Epithelial cell of prostate (primary cell): ENCODE measurements around the gene OPCML.

Source experiments
- DNase-seq: peaks from one replicate; pipeline ENCODE4 v3.0.0-alpha.2; 2011; ENCODE audit warnings: low read depth, low spot score
- H3K27ac ChIP-seq: fragments of 450-650 bp; 2 replicates; pipeline ENCODE4 v1.5.1; 2017; ENCODE audit warnings: mild to moderate bottlenecking

OPCML gene

DNA sequence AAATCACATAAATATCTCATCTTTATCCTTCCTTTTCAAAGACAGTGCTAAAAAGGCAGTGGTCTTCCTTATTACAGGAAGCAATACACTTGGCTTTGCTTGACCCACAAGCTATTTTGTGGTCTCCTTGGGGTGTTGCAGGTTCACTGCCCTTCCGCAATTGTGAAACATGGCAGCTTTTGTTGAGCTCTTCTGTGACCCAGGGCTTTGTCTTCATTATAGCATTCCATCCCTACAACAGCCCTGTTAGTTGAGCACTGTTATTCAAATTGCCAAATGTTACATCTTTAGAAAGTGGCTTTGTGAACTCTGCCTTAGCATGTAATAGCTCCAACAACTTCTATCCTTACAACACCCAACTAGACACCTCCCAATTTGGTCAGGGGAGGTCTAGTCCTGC, 107.1 kb downstream of the OPCML start:
- no peak for DNase-seq
- no peak overlapping the region for H3K27ac ChIP-seq

DNA sequence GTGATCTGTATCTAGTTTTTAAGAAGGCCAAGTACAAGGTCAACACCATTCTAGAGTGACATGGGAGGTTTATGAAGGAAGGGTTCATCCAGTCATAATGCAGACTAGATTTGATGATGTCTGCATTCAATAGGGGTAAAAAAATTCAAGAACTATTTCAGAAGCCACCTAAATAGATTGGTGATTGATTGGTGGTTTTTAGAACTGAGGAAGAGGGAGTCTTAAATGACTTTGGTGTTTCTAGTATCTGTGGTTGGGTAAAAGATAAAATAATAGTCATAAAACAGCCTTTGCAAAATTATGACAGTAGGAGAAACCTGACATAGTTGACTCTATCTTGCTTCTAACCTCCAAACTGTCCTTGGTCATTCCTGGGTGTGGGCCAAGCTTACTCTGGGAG, 114.1 kb downstream of the OPCML start:
- no peak overlapping the region for H3K27ac ChIP-seq
- no peak for DNase-seq

DNA sequence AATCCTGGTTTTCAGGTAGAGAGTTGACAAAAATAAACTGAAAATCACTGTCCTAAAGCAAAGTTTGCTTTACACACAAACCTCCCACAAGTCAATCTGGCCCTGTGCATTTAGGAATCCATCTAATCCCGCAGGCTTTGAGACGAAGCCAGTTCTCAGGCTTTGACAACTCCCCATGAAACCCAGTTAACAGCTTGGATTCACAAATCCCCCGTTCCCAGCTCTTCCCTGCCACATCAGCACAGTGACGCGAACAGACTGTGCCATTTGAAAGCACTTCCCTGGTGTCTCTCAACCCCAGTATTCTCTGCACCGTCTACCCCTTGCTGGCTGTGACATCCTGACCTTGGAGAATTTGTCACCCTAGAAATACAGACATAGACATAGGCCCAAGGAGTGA, 117.8 kb downstream of the OPCML start:
- no peak overlapping the region for H3K27ac ChIP-seq
- DNase-seq: no peak

DNA sequence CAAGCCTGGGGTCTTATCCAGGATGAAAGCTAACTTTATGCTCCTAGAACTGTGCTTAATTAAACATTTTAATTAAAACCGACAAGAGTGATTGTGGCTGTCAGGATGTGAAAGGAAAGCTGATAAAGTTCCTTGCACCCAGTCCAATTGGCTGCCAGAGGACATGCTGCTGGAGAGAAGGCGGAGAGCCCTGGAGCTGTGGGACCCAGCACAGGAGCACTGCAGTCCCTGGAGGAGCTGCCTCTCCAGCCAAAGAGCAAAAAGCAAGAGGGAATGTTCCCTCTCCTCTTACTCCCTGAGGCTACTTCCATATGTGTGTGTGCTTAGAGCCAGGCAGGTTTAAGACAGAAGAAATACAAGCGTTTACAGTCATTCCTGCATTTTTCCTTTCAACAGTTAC, 118.6 kb downstream of the OPCML start:
- no peak for DNase-seq
- H3K27ac ChIP-seq: no peak overlapping the region

DNA sequence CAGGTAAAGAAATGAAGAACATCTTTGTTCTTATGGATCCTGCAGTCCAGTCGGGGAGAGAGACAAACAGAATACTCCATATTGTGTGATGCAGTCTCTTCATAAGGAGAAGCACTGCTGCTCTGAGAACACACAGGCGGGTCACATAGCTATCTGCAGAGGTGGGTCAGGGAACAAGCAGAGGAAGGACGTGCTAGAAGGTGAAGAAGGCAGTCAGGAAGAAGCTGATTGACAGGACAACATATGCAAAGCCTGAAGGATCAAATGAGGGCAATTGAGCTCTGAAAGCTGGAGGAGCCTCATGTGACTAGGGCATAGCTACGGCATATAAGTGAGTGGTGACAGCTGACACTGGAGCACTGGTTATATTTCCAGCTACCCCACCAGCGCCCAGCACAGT, 122.5 kb downstream of the OPCML start:
- no peak overlapping the region for H3K27ac ChIP-seq
- DNase-seq: no peak

DNA sequence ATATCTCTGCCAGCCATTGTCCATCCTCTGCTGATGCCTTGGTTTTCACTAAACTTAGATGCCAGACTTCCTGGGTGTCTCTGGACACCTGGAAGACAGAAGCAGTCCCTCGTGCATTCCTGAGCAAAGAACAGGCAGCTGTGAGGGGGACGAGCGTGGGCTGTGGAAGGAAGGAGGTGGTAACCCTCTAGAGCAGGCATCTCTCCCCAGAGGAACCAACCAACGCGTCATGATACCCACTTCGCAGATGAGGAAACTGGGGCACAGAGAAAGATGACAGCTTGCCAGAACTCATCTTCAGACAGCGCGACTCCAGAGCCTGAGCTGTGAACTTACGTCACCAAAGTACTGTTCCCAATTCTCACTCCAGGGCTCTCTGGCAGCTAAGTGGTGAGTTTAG, 123.4 kb downstream of the OPCML start:
- no peak for DNase-seq
- H3K27ac ChIP-seq: no peak overlapping the region

DNA sequence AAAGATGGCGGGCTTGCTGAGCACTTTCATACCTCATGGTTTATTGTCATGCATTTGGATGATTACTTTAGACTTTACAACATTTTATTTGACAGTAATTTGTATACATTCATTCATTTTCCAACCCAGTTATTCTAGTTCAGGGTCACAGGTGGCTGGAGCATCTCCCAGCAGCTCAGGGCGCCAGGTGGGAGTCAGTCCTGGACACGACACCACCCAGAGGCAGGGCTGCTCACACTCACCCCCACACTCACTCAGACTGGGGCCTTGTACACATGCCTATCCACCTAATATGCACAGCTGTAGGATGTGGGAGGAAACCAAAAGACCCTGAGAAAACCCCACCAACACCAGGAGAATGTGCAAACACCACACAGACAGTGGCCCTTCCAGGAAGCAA, 123.9 kb downstream of the OPCML start:
- DNase-seq: no peak
- no peak overlapping the region for H3K27ac ChIP-seq

DNA sequence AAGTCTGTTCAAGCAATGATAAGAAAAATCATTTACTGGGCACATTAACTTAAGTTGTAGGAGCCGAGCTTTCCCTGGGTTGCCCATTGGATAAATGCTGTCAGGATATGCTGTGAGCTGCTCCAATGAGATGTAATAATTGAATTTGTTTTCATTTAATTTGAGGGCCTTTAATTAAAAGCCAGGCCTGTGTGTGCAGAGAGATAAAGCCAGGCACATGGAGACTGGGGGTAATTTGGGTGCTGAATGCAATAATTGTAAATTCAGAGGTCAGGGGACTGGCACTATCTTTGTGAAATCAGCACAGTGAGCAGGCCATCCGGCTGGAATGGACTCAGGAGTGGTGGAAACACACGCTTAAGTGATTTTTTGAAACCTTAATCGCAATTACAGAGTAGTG, 125.8 kb downstream of the OPCML start:
- no peak overlapping the region for H3K27ac ChIP-seq

DNA sequence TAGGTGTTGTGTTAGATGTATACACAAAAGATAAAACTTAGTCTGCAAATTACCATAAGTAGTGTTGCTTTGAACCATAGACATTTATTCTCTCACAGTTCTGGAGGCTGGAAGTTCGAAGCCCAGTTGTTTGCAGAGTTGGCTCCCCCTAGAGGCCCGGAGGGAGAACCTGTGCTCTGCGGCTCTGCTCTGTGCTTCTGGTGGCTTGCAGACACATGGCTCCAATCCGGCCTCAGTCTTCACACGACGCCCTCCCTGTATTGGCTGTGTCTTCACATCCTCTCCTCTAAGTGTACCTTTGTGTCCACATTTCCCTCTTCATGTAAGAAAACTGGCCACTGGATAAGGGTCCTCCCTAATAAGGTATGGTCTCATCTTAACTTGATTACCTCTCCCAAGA, 128.4 kb downstream of the OPCML start:
- no peak for DNase-seq
- H3K27ac ChIP-seq: no peak overlapping the region

More for the DNA sequence above, 125.8 kb downstream of the OPCML start:
- no peak for DNase-seq

DNA sequence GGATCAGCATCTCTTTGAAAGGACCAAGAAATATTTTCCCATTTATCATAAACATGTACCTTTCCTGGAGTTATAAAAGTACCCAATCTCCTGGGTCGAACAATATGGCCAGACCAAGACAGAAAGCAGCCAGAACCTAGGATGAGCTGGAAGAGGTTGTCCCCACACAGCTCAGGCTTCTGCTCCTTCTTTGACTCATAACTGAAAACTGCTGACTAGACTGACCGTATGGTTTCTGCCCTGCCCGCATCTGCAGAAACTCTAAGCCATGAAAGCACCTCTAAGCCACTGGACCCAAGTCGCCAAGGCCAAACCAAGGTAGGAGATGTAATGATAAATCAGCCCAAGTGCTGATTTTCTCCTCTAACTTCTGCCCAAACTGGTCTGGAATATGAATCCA, 129.8 kb downstream of the OPCML start:
- DNase-seq: no peak
- H3K27ac ChIP-seq: no peak overlapping the region

DNA sequence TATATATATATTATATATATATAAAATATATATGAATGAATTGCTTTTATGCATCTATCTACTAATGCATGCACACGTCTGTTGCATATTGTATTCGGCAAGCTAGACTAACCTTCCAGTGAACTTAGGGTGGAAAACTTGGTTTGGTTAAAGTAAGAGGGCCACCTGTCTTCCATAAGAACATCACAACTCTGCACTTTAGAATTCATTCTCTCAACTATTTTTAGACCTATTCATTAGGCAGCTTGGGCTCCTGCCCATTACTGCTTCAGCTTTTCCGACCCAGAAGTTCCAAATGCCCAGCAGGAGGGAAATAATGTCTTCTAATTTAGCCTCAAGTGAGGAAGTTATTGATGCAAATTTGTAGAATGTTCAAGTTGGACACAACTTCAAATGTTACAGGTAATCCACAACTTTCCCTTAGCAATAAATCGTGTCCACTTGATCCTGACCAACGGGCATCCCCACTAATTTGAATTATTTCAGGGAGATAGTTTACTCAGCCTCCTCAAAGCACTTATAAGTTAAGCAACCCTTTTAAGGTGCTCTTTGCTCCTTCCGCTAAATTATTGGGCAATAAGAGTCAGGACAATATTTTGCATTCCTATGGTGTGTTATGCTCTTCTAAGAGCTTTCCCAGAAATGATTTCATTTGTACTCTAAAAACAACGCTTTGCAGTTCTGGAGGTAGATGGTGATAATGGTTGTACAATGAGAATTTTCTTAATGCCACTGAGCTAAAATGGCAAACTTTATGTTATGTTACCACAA, 132.3 kb downstream of the OPCML start:
- no peak overlapping the region for H3K27ac ChIP-seq
- DNase-seq: no peak

DNA sequence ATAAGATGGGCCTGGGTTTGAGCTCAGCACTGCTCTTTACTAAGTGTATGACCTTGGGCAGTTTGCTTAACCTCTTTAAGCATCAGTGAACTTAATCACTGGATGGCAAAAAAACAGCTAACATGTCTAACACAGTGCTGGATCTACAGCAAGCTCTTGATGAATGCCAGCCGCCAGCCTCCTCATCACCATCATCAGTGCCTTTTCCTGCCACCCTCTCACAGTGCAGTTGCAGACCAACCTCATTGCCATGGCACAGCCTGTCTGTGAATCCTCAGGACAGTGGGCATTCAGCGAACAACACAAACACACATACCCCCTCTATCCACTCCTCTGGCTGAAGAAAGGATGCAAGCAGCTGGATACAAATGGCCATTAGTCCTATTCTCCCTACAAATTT, 133.0 kb downstream of the OPCML start:
- DNase-seq: no peak
- no peak overlapping the region for H3K27ac ChIP-seq

DNA sequence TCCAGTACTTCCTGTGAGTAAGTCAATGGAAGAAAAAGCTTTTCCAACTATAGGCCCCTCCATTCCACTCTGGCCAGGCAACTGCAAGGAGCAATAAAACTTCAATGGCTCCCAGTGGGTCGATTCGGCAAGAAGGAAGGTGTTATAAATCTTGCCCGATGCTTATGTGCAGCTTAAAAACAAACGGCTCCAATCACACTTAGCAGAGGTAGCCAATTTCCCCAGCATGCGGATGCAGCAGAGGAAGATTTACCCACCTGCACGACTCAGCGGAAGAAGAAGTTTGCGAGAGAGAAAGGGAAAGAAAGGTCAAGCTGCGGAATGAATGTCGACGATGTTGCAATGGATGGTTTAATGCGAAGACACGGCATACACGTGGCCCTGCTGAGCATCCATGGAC, 141.5 kb downstream of the OPCML start:
- DNase-seq: no peak
- no peak overlapping the region for H3K27ac ChIP-seq

DNA sequence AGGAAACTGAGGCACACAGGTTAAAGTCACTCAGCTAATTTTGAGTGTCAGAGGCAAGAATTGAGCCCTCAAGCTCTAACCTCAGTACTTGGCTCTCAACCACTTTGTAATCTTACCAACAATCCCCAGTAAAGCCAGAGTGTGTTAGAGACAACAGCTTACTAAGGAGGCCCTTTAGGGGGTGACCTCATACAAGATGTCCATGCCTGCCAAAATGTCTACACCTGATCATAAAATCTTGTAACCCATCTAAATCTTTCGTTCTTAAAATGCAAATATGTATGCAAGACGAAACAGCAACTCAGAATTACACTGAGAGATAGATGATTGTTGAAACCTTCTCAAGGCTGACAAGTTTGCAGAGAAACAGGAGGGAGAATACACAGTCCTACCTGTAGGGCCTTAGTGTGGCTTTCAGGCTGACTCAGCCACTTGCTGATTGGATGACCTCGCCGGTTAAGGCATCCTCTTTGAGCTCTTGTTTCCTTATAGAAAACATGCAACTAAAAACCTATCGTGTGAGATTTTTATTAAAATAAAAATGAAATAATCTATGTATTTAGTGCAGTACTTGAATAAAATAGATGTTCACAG, 143.2 kb downstream of the OPCML start:
- DNase-seq: no peak

DNA sequence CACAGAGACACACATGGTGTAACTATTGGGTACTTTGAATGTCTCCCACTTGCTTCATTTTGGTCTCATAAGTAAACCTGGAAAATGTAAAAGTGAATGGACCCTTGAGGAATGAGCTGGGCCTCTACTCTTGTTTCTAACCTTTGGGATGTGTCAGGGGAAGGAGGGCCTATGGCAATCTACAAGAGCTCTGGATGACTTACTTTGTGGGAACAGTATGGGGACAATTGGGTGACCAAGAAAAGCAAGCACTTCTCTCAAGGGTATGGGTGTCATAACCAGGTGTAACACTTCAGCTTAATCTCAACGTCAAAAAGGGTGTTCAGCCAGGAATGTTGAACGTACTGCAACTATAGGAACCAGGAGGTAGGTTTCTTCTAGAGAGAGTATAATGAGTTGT, 144.0 kb downstream of the OPCML start:
- no peak for DNase-seq
- H3K27ac ChIP-seq: no peak overlapping the region

More for the DNA sequence above, 143.2 kb downstream of the OPCML start:
- H3K27ac ChIP-seq: no peak overlapping the region

DNA sequence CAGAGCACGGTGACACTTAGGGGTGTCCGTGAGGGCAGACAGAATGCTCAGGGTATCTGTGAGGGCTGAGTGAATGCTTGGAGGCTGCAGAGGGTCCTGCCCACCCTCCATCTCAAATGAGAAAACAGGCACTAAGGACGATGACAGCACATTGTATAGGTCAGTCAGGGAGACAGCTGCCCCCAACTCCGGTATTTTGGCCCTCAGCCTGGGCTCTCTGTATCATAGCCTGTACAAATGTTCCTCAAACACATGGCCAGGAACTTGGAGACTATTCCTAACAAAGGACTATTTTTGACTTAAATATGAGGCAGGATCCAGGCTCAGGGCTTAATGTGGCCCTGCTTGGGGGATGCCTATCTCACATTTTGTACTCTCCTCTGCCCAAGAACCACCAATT, 145.4 kb downstream of the OPCML start:
- no peak overlapping the region for H3K27ac ChIP-seq
- no peak for DNase-seq

DNA sequence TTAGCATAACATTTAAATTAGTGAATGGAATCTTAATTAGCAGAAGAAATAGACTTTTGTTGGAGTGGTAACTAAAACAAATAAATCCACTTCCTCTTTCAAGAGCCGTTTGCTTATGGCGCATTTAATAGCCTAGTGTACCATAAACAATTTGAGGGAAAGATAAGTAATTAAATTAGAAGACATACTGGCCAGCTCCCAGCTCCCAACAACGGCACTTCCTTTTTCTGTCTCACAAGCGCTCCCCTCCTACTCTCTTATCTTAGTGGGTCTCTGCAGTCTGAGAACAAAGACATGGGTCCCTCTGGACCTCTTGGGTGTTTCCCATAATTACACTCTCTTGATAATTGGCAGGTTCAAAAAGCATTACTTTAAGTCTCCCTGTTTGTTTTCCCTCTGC, 146.0 kb downstream of the OPCML start:
- no peak overlapping the region for H3K27ac ChIP-seq
- DNase-seq: no peak

DNA sequence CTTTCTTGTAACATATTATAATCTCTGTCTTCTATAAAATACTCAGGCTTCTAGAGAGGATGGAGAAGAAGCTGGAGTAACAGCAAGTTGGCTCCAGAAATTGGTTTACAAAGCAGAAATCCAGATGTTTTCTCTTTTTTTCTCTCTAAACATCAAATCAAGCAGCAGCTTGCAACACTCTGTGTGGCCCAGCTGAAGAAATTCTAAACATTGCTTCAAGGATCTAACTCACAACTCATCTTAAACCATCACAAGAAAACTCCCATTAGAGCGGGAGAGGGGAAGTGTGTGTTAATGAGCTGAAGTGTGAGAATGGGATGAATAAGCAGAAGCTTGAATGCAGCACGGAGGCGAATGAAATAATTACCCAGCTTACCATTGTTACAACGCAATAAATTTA, 146.5 kb downstream of the OPCML start:
- H3K27ac ChIP-seq: no peak overlapping the region
- DNase-seq: no peak

DNA sequence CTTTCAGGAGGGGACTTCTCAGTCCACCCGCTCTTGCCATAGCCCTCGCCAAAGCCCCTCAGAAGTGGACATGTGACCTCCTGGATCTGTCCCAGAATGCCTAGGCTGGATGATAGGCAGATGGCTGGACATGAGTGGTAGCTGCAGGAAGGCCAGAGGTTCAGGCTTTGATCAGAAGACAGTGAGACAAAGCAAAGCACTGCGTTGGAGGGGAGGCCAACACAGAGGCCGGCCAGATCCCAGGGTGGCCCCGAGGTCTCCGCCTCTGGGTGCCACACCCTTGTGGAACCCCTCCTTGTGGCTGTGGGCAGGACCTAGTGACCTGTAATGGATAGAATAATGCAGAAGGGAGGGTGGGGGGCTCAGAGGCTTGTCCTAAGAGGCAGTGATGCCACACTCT, 147.6 kb downstream of the OPCML start:
- no peak for DNase-seq
- no peak overlapping the region for H3K27ac ChIP-seq

DNA sequence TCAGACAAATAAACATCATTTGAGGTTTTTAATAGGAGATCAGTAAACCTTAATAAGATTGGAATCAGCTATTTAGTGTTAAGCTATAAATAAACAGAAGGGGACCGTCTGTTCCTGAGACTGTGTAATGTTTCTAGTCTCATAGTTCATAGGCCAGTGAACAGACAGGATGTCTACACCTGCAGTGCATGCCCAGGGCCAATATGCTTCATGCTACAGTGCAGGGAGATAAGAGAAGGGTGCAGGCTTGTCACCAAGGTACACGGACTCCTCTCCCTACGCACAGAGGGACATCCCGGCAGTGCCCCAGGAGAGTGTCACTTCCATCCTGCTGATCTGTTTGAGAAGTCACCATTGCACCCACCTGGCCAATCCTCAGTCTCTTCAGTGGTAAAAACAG, 148.6 kb downstream of the OPCML start:
- no peak for DNase-seq
- no peak overlapping the region for H3K27ac ChIP-seq

DNA sequence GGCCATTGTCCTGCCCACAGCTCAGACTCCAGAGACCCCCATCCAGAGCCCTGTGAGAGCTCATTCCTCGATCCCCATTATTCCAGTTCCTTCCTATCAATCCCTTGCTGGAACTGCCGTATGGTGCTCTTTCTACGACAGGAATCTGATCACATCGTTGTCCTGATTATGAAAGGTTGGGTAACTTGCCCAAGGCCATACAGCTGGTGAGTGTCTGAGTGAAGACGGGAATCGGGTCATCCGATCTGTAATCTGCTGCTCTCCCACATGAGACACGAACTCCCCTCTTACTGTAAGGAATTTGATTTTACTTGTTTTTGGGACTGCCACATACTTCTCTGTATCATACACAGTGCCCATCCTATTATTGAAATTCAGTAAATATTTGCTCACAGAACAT, 149.1 kb downstream of the OPCML start:
- H3K27ac ChIP-seq: no peak overlapping the region
- no peak for DNase-seq

DNA sequence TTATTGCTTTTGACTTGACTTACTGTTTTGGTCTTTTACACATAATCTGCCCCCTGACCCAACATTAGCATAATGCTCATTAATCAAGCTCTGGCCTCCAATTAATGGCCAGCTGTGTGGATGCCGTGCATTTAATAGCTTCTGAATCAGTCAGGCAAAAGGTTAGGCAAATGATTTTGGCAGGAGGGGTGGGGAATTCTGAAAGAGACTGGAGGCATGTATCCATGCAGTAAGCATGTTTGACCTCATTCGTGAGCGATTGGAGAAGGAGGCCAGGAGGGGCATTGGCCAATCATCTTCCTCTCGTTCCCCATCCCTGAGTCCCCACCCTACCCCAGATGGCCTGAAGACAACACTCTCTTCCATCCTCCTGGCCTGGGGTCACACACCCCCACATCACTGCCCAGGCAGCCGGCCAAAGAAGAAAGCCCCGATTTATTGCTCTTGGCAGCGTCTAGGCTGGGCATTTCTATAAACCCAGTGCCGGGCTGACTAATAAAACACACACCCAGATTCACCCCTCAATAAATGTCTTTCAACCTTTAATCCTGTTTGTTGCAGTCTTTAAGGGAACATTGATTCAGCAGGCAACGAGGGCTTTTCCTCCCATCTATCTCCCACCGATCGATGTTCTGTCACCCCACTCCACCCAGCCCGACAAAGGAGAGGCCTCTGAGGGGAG, 150.0 kb downstream of the OPCML start:
- H3K27ac ChIP-seq: no peak overlapping the region
- no peak for DNase-seq
